ENCODE results near the gene NRG4. TPM values are rescaled to one million over a fixed set of nuclear protein-coding genes. Genes with fewer than 3 reads are reported as not detected.
A peak's percentile ranks its signal among the peaks of the same experiment; 100 is the strongest.

Gene NRG4
- total RNA-seq, 1 experiment from 2014 or later, result 1.0 TPM

DNA sequence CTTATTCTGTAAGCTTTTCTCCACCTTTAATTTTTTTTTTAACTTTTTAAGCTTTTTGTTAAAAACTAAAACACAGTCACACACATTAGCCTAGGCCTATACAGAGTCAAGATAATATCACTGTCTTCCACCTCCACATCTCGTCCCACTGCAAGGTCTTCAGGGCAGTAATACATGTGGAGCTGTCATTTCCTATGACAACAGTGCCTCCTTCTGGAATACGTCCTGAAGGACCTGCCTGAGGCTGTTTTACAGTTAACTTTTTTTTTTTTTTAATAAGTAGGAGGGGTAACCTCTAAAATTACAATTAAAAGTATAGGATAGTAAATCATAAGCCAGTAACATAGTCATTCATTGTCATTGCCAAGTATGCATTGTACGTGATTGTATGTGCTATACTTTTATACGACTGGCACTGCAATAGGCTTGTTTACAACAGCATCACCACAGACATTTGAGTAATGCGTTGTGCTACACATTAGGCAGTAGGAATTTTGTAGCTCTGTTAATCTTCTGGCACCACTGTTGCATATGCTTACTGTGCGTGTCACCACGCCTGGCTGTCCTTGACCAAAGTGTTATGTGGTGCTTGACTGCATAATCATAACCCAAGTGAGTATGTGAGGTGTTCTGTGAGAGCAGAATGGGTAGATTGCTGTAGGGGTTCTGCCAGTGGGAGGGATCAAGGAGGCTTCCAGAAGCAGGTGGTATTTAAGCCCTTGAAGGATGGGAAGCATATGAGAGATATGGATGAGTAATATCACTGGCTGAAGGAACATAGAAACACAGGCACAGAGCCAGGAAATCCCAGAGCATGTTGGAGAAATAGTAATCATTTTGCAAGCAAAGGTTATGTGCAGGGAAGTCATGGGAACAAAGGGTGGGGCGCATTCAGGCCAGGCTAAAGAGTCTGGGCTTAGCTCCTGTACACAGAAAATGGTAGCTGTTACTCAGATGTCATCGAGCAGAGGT is 90.2 kb downstream of the NRG4 start:
- H3K27me3 ChIP-seq (ENCODE audit: insufficient read depth, low read length), result no peaks in the 10 kb centered on the region
- H4K20me1 ChIP-seq (ENCODE audit: insufficient read depth), result 0 out of 2 replicates have a peak, but pooled peaks cover 5% of the 10 kb centered on the region
- ChIA-PET POLR2A (no interaction called here), RAD21 (ENCODE audit: low non-redundant PET in 1 of 2, low total read pairs in 2 of 2, uncharacterized antibody in 2 of 2, unreplicated experiment in 2 of 2) (interaction anchor here (0.6 to 1.6 kb wide), 6 partner anchors 112 to 236 kb away, joined by 3 to 13 read pairs (median 4); no protein-coding TSS in a partner anchor), CTCF (interaction anchor here (0.6 to 3.4 kb wide), 19 partner anchors 8 to 236 kb away, joined by 3 to 38 read pairs (median 4); partner anchors contain the start of gene NRG4)
- peaks cover 85% of the 10 kb centered on the region for H3K79me2 ChIP-seq (ENCODE audit: insufficient read depth, low read length)
- TF ChIP-seq JUND (IDR thresholded peaks at IDR 0.05) (no peak), RAD21 (IDR thresholded peaks at IDR 0.05; ENCODE audit: low read depth) (peak; percentile 78)
- TF ChIP-seq, protein P1, sequence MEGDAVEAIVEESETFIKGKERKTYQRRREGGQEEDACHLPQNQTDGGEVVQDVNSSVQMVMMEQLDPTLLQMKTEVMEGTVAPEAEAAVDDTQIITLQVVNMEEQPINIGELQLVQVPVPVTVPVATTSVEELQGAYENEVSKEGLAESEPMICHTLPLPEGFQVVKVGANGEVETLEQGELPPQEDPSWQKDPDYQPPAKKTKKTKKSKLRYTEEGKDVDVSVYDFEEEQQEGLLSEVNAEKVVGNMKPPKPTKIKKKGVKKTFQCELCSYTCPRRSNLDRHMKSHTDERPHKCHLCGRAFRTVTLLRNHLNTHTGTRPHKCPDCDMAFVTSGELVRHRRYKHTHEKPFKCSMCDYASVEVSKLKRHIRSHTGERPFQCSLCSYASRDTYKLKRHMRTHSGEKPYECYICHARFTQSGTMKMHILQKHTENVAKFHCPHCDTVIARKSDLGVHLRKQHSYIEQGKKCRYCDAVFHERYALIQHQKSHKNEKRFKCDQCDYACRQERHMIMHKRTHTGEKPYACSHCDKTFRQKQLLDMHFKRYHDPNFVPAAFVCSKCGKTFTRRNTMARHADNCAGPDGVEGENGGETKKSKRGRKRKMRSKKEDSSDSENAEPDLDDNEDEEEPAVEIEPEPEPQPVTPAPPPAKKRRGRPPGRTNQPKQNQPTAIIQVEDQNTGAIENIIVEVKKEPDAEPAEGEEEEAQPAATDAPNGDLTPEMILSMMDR (IDR thresholded peaks at IDR 0.05 in 2 of 3, conservative IDR thresholded peaks at IDR 0.05 in 1 of 3; ENCODE audit: borderline replicate concordance in 1 of 3, insufficient read depth in 1 of 3, low read depth in 2 of 3, low read length in 2 of 3), result peak; percentile 51 to 74 (median 68); a peak in 4 of 6 replicates
- H3K4me2 ChIP-seq (ENCODE audit: low read length), result no peak overlapping the region
- H2AFZ ChIP-seq (ENCODE audit: low read depth, low read length, poor library complexity, severe bottlenecking), result no peak overlapping the region
- peaks cover 10 to 12% of the 10 kb centered on the region in 2 experiments; a peak in 2 of 4 replicates for H3K36me3 ChIP-seq (ENCODE audit: control insufficient read depth in 1 of 2, insufficient read depth in 2 of 2, low read length in 2 of 2)
- no TSS peak for BruUV-seq (replicated peaks)
- H3K9me3 ChIP-seq (ENCODE audit: control insufficient read depth in 1 of 2, insufficient read depth in 1 of 2, low read depth in 1 of 2, low read length in 2 of 2), result no peaks in the 10 kb centered on the region
- peak; percentile 48 for DNase-seq (ENCODE audit: low read depth, low spot score)
- no peaks in the 10 kb centered on the region for H3K4me1 ChIP-seq (ENCODE audit: control insufficient read depth in 1 of 2, insufficient read depth in 2 of 2, low read length in 2 of 2)
- H3K9ac ChIP-seq (ENCODE audit: low read length), result no peak overlapping the region
- intact Hi-C loops (cut with micrococcal nuclease), result loop anchor here (1.0 to 5.0 kb wide), 2 partner anchors 112 to 190 kb away; no protein-coding TSS in a partner anchor
- no peaks in the 10 kb centered on the region for H3K9me2 ChIP-seq (ENCODE audit: insufficient read depth)
- ATAC-seq, result peak; percentile 93
- no peak overlapping the region for H3K27ac ChIP-seq (ENCODE audit: low read depth, low read length)
- no peak overlapping the region for H3K4me3 ChIP-seq (replicated peaks in 1 of 2; ENCODE audit: low read depth in 1 of 2, low read length in 2 of 2)

DNA sequence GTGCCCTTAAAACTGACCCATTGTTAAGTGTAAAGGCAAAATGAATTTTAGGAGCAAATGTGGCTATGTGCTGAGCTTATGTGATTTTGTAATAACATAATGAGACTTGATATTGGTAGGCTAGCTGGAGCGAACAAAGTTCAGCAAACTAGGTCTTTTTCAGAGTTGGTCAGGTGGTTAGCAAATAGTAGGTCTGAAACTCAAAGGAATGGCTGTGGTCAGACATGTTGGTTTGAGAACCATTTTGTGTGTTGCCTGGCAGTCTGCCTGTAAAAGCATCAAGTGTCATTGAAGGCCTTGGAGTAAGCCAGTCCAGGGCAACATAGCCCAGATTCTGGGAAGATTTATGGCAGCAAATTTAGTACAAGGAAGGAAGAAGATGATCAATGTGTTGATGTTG is 92.1 kb downstream of the NRG4 start:
- DNase-seq (ENCODE audit: low read depth, low spot score), result no peak
- H3K4me3 ChIP-seq (replicated peaks in 1 of 2; ENCODE audit: low read depth in 1 of 2, low read length in 2 of 2), result no peak overlapping the region
- no peak for ATAC-seq
- H3K9me3 ChIP-seq (ENCODE audit: control insufficient read depth in 1 of 2, insufficient read depth in 1 of 2, low read depth in 1 of 2, low read length in 2 of 2), result no peaks in the 10 kb centered on the region
- peaks cover 80% of the 10 kb centered on the region for H3K79me2 ChIP-seq (ENCODE audit: insufficient read depth, low read length)
- ChIA-PET POLR2A (no interaction called here), CTCF (interaction anchor here (2.5 kb wide), 1 partner anchor 10 kb away, joined by 12 read pairs; no protein-coding TSS in a partner anchor), RAD21 (ENCODE audit: low non-redundant PET in 1 of 2, low total read pairs in 2 of 2, uncharacterized antibody in 2 of 2, unreplicated experiment in 2 of 2) (no interaction called here)
- no peak overlapping the region for H2AFZ ChIP-seq (ENCODE audit: low read depth, low read length, poor library complexity, severe bottlenecking)
- no peaks in the 10 kb centered on the region for H3K27me3 ChIP-seq (ENCODE audit: insufficient read depth, low read length)
- H4K20me1 ChIP-seq (ENCODE audit: insufficient read depth), result 0 out of 2 replicates have a peak, but pooled peaks cover 4% of the 10 kb centered on the region
- no TSS peak for BruUV-seq (replicated peaks)
- intact Hi-C loops (cut with micrococcal nuclease), result loop anchor here (5.0 kb wide), 1 partner anchor 188 kb away; no protein-coding TSS in a partner anchor
- no peak overlapping the region for H3K4me2 ChIP-seq (ENCODE audit: low read length)
- H3K36me3 ChIP-seq (ENCODE audit: control insufficient read depth in 1 of 2, insufficient read depth in 2 of 2, low read length in 2 of 2), result peaks cover 16 to 19% of the 10 kb centered on the region in 2 experiments; a peak in 3 of 4 replicates
- H3K9ac ChIP-seq (ENCODE audit: low read length), result no peak overlapping the region
- no peaks in the 10 kb centered on the region for H3K9me2 ChIP-seq (ENCODE audit: insufficient read depth)
- H3K27ac ChIP-seq (ENCODE audit: low read depth, low read length), result no peak overlapping the region
- H3K4me1 ChIP-seq (ENCODE audit: control insufficient read depth in 1 of 2, insufficient read depth in 2 of 2, low read length in 2 of 2), result no peaks in the 10 kb centered on the region
- no peak for TF ChIP-seq ELF1 (IDR thresholded peaks at IDR 0.05; ENCODE audit: borderline replicate concordance, low read depth)
- no peak for TF ChIP-seq EZH2 (IDR thresholded peaks at IDR 0.05)
- TF ChIP-seq, protein P2, sequence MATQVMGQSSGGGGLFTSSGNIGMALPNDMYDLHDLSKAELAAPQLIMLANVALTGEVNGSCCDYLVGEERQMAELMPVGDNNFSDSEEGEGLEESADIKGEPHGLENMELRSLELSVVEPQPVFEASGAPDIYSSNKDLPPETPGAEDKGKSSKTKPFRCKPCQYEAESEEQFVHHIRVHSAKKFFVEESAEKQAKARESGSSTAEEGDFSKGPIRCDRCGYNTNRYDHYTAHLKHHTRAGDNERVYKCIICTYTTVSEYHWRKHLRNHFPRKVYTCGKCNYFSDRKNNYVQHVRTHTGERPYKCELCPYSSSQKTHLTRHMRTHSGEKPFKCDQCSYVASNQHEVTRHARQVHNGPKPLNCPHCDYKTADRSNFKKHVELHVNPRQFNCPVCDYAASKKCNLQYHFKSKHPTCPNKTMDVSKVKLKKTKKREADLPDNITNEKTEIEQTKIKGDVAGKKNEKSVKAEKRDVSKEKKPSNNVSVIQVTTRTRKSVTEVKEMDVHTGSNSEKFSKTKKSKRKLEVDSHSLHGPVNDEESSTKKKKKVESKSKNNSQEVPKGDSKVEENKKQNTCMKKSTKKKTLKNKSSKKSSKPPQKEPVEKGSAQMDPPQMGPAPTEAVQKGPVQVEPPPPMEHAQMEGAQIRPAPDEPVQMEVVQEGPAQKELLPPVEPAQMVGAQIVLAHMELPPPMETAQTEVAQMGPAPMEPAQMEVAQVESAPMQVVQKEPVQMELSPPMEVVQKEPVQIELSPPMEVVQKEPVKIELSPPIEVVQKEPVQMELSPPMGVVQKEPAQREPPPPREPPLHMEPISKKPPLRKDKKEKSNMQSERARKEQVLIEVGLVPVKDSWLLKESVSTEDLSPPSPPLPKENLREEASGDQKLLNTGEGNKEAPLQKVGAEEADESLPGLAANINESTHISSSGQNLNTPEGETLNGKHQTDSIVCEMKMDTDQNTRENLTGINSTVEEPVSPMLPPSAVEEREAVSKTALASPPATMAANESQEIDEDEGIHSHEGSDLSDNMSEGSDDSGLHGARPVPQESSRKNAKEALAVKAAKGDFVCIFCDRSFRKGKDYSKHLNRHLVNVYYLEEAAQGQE (IDR thresholded peaks at IDR 0.05; ENCODE audit: low read depth), result no peak
- TF ChIP-seq FOSL1 (IDR thresholded peaks at IDR 0.05; ENCODE audit: low read depth), result no peak
- no peak for TF ChIP-seq ZNF274 (IDR thresholded peaks at IDR 0.05; ENCODE audit: low read depth, low read length)
- TF ChIP-seq, protein P3, sequence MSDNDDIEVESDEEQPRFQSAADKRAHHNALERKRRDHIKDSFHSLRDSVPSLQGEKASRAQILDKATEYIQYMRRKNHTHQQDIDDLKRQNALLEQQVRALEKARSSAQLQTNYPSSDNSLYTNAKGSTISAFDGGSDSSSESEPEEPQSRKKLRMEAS (IDR thresholded peaks at IDR 0.05), result no peak
- no peak for TF ChIP-seq EGR1 (IDR thresholded peaks at IDR 0.05; ENCODE audit: low read depth)

All from HCT116 (cell line).